ENCODE data around the gene RIC3.

The RIC3 gene

GRCh38 chr11:8086001-8086479 is 82.8 kb downstream of the RIC3 start:
- DNase-seq: no peak

GRCh38 chr11:8085011-8085645 is 83.7 kb downstream of the RIC3 start:
- DNase-seq: no peak

- no peak for DNase-seq
Observed at GRCh38 chr11:8084352-8084751, 84.5 kb downstream of the RIC3 start.

- no peak for DNase-seq
Observed at GRCh38 chr11:8083871-8084281, 84.9 kb downstream of the RIC3 start.

- no peak for DNase-seq
Observed at GRCh38 chr11:8083088-8083395, 85.8 kb downstream of the RIC3 start.

GRCh38 chr11:8082391-8083087 is 86.3 kb downstream of the RIC3 start:
- DNase-seq: peak; percentile 62

- no peak for DNase-seq
Observed at GRCh38 chr11:8081591-8082250, 87.1 kb downstream of the RIC3 start.

- DNase-seq: peak; percentile 90
Observed at GRCh38 chr11:8080674-8081590, 87.9 kb downstream of the RIC3 start, which contains the start of gene TUB. TSS of gene TUB (plus strand) at chr11:8081211. CDS start at chr11:8081511, 300 bp downstream.

- DNase-seq: no peak
Observed at GRCh38 chr11:8080069-8080670, 88.7 kb downstream of the RIC3 start.

GRCh38 chr11:8079111-8079675 is 89.6 kb downstream of the RIC3 start:
- DNase-seq: no peak

GRCh38 chr11:8075119-8075726 is 93.6 kb downstream of the RIC3 start:
- no peak for DNase-seq

GRCh38 chr11:8071616-8072581 is 96.9 kb downstream of the RIC3 start:
- no peak for DNase-seq

GRCh38 chr11:8070417-8071115 is 98.3 kb downstream of the RIC3 start:
- peak; percentile 84 for DNase-seq

- no peak for DNase-seq
Observed at GRCh38 chr11:8069771-8070170, 99.1 kb downstream of the RIC3 start.

- DNase-seq: no peak
Observed at GRCh38 chr11:8068605-8069221, 100.1 kb downstream of the RIC3 start.

GRCh38 chr11:8067929-8068575 is 100.8 kb downstream of the RIC3 start:
- DNase-seq: no peak

GRCh38 chr11:8067567-8067928 is 101.3 kb downstream of the RIC3 start:
- DNase-seq: no peak

GRCh38 chr11:8066911-8067455 is 101.8 kb downstream of the RIC3 start:
- DNase-seq: no peak
